ENCODE measurements around the gene SPIRE2. TPM values are rescaled to one million over a fixed set of nuclear protein-coding genes. Genes with fewer than 3 reads are reported as not detected.

Gene SPIRE2
- total and polyA plus RNA-seq, 9 of the 15 experiments (the other 6 are each of a cell fraction or from before 2014, with no cell fraction given) = 0.70 to 7.5 (median 4.6) TPM

DNA sequence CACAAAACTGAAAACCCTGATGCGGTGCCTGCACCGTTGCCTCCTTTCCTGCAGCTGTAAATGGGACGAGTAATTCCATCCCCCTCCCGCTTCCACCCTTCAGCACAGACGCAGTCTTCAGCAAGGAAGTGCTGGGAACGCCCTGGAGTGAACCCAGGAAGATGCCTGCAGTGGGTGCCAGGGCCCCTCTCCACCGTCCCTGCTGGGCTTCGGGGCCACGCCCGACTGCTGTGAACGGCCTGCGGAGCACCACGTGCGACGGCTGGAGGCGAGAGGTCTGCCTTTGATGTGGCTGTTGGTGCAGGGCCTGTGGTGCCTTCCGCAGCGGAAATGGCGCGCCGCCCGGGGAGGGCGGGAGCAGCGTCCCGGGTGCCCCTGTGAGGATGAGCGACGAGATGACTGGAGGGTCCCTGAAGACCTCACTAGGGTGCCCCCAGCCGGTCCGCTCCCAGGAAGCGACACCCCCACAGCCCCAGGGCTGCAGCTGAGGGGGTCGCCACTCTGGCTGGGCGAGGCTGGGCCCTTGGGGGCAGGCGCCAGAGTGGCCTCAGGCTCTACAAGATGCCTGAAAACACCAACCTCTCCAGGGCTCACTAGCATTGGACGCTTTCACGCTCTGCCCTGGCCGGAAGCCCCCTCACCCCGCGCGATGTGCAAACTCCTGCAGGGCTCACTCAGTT lies 89.6 kb downstream of the SPIRE2 start (continued):
- TF ChIP-seq, protein P1, sequence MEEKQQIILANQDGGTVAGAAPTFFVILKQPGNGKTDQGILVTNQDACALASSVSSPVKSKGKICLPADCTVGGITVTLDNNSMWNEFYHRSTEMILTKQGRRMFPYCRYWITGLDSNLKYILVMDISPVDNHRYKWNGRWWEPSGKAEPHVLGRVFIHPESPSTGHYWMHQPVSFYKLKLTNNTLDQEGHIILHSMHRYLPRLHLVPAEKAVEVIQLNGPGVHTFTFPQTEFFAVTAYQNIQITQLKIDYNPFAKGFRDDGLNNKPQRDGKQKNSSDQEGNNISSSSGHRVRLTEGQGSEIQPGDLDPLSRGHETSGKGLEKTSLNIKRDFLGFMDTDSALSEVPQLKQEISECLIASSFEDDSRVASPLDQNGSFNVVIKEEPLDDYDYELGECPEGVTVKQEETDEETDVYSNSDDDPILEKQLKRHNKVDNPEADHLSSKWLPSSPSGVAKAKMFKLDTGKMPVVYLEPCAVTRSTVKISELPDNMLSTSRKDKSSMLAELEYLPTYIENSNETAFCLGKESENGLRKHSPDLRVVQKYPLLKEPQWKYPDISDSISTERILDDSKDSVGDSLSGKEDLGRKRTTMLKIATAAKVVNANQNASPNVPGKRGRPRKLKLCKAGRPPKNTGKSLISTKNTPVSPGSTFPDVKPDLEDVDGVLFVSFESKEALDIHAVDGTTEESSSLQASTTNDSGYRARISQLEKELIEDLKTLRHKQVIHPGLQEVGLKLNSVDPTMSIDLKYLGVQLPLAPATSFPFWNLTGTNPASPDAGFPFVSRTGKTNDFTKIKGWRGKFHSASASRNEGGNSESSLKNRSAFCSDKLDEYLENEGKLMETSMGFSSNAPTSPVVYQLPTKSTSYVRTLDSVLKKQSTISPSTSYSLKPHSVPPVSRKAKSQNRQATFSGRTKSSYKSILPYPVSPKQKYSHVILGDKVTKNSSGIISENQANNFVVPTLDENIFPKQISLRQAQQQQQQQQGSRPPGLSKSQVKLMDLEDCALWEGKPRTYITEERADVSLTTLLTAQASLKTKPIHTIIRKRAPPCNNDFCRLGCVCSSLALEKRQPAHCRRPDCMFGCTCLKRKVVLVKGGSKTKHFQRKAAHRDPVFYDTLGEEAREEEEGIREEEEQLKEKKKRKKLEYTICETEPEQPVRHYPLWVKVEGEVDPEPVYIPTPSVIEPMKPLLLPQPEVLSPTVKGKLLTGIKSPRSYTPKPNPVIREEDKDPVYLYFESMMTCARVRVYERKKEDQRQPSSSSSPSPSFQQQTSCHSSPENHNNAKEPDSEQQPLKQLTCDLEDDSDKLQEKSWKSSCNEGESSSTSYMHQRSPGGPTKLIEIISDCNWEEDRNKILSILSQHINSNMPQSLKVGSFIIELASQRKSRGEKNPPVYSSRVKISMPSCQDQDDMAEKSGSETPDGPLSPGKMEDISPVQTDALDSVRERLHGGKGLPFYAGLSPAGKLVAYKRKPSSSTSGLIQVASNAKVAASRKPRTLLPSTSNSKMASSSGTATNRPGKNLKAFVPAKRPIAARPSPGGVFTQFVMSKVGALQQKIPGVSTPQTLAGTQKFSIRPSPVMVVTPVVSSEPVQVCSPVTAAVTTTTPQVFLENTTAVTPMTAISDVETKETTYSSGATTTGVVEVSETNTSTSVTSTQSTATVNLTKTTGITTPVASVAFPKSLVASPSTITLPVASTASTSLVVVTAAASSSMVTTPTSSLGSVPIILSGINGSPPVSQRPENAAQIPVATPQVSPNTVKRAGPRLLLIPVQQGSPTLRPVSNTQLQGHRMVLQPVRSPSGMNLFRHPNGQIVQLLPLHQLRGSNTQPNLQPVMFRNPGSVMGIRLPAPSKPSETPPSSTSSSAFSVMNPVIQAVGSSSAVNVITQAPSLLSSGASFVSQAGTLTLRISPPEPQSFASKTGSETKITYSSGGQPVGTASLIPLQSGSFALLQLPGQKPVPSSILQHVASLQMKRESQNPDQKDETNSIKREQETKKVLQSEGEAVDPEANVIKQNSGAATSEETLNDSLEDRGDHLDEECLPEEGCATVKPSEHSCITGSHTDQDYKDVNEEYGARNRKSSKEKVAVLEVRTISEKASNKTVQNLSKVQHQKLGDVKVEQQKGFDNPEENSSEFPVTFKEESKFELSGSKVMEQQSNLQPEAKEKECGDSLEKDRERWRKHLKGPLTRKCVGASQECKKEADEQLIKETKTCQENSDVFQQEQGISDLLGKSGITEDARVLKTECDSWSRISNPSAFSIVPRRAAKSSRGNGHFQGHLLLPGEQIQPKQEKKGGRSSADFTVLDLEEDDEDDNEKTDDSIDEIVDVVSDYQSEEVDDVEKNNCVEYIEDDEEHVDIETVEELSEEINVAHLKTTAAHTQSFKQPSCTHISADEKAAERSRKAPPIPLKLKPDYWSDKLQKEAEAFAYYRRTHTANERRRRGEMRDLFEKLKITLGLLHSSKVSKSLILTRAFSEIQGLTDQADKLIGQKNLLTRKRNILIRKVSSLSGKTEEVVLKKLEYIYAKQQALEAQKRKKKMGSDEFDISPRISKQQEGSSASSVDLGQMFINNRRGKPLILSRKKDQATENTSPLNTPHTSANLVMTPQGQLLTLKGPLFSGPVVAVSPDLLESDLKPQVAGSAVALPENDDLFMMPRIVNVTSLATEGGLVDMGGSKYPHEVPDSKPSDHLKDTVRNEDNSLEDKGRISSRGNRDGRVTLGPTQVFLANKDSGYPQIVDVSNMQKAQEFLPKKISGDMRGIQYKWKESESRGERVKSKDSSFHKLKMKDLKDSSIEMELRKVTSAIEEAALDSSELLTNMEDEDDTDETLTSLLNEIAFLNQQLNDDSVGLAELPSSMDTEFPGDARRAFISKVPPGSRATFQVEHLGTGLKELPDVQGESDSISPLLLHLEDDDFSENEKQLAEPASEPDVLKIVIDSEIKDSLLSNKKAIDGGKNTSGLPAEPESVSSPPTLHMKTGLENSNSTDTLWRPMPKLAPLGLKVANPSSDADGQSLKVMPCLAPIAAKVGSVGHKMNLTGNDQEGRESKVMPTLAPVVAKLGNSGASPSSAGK (IDR thresholded peaks at IDR 0.05) = peak; percentile 96
- TF ChIP-seq, protein P2, sequence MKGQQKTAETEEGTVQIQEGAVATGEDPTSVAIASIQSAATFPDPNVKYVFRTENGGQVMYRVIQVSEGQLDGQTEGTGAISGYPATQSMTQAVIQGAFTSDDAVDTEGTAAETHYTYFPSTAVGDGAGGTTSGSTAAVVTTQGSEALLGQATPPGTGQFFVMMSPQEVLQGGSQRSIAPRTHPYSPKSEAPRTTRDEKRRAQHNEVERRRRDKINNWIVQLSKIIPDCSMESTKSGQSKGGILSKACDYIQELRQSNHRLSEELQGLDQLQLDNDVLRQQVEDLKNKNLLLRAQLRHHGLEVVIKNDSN (CRISPR knock-in tag; IDR thresholded peaks at IDR 0.05) = peak; percentile 75
- TF ChIP-seq, protein P3, sequence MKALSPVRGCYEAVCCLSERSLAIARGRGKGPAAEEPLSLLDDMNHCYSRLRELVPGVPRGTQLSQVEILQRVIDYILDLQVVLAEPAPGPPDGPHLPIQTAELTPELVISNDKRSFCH (CRISPR knock-in tag; IDR thresholded peaks at IDR 0.05) = no peak
- TF ChIP-seq, protein P3 (tag; IDR thresholded peaks at IDR 0.05) = 0 out of 2 replicates have a peak, but pooled peaks have one; percentile 67
- peak; percentile 34 for TF ChIP-seq TAF1 (IDR thresholded peaks at IDR 0.05; ENCODE audit: control insufficient read depth, extremely low read depth, insufficient read depth, low read length, severe bottlenecking)
- peak; percentile 81 for TF ChIP-seq FIP1L1 (IDR thresholded peaks at IDR 0.05; ENCODE audit: low read depth, low read length, poor library complexity, severe bottlenecking)
- no peak for TF ChIP-seq ATF1 (CRISPR knock-in tag; IDR thresholded peaks at IDR 0.05)
- 0 out of 2 replicates have a peak, but pooled peaks have one; percentile 36 for TF ChIP-seq ATF1 (tag; IDR thresholded peaks at IDR 0.05)
- TF ChIP-seq ZFPM2 (CRISPR knock-in tag; IDR thresholded peaks at IDR 0.05) = no peak
- peak; percentile 66 for TF ChIP-seq SMAD4 (CRISPR knock-in tag; conservative IDR thresholded peaks at IDR 0.05)
- peak; percentile 25 for TF ChIP-seq SAP30 (IDR thresholded peaks at IDR 0.05; ENCODE audit: borderline replicate concordance, insufficient read depth, low read depth, low read length, poor library complexity, severe bottlenecking)
- peak; percentile 58 for TF ChIP-seq HMGN3 (IDR thresholded peaks at IDR 0.05; ENCODE audit: borderline replicate concordance, extremely low read depth, insufficient read length, low read depth, low read length)

All from K562 (cell line).